Stimulated activated CD4-positive, alpha-beta T cell treated with anti-CD3 and anti-CD28 coated beads, TNF-alpha, amount 100 ng/mL, for 1 hour (primary cell): ENCODE results near the gene SAFB2.
A peak's percentile ranks its signal among the peaks of the same experiment; 100 is the strongest.

Experiments
- DNase-seq, 3 donors: peaks; one replicate each; pipeline ENCODE4 v3.0.0-alpha.2; 2020; ENCODE audit warnings: low read depth in 3 of 3, low spot score in 1 of 3

SAFB2 gene

GRCh38 chr19:5622465-5623396 lies at the start of gene SAFB2, which contains the start of gene SAFB:
SAFB2 (minus strand) TSS chr19:5622776; CDS start chr19:5622715, 61 bp downstream.
SAFB (plus strand) TSS chr19:5623083; CDS start chr19:5623206, 123 bp downstream.
- DNase-seq: peak; percentile 97 to 100 (median 99)

- no peak for DNase-seq
Observed at GRCh38 chr19:5671600-5671999, 49.0 kb upstream of the SAFB2 start.

GRCh38 chr19:5669212-5669611 lies 46.6 kb upstream of the SAFB2 start:
- DNase-seq: no peak

- no peak for DNase-seq
Observed at GRCh38 chr19:5667751-5668271, 45.2 kb upstream of the SAFB2 start.

GRCh38 chr19:5666921-5667610 lies 44.5 kb upstream of the SAFB2 start:
- DNase-seq: no peak

- DNase-seq: no peak
Observed at GRCh38 chr19:5665781-5666513, 43.4 kb upstream of the SAFB2 start.

GRCh38 chr19:5664515-5664914 lies 41.9 kb upstream of the SAFB2 start:
- no peak for DNase-seq

- DNase-seq: no peak
Observed at GRCh38 chr19:5663904-5664303, 41.3 kb upstream of the SAFB2 start.

GRCh38 chr19:5661483-5661882 lies 38.9 kb upstream of the SAFB2 start:
- no peak for DNase-seq

GRCh38 chr19:5655412-5655811 lies 32.8 kb upstream of the SAFB2 start:
- DNase-seq: no peak

GRCh38 chr19:5654931-5655330 lies 32.4 kb upstream of the SAFB2 start:
- no peak for DNase-seq

GRCh38 chr19:5652261-5652660 lies 29.7 kb upstream of the SAFB2 start:
- DNase-seq: no peak

- DNase-seq: no peak
Observed at GRCh38 chr19:5651361-5651760, 28.8 kb upstream of the SAFB2 start.

GRCh38 chr19:5648464-5648863 lies 25.9 kb upstream of the SAFB2 start:
- no peak for DNase-seq

- no peak for DNase-seq
Observed at GRCh38 chr19:5646703-5647102, 24.1 kb upstream of the SAFB2 start.

- no peak for DNase-seq
Observed at GRCh38 chr19:5645409-5645808, 22.8 kb upstream of the SAFB2 start.

- DNase-seq: no peak
Observed at GRCh38 chr19:5644037-5644436, 21.5 kb upstream of the SAFB2 start.

- DNase-seq: no peak
Observed at GRCh38 chr19:5643060-5643459, 20.5 kb upstream of the SAFB2 start.

- DNase-seq: no peak
Observed at GRCh38 chr19:5642204-5642603, 19.6 kb upstream of the SAFB2 start.

- no peak for DNase-seq
Observed at GRCh38 chr19:5641171-5641570, 18.6 kb upstream of the SAFB2 start.

GRCh38 chr19:5637971-5638370 lies 15.4 kb upstream of the SAFB2 start:
- DNase-seq: no peak
